Astrocyte of the cerebellum (primary cell): ENCODE data around the gene RER1.

Source experiments
- DNase-seq: peaks from one replicate; pipeline ENCODE4 v3.0.0-alpha.2; 2011; ENCODE audit warnings: low read depth
- H3K4me3 ChIP-seq: 2 replicates; pipeline ENCODE4 v1.5.1; 2011; ENCODE audit warnings: mild to moderate bottlenecking, low read depth, low read length, moderate library complexity
- CTCF ChIP-seq: IDR thresholded peaks from 2 replicates; pipeline ENCODE4 v1.5.1; 2012; ENCODE audit warnings: low read length, low read depth, moderate library complexity, mild to moderate bottlenecking; ENCODE audit errors: missing control alignments
- in situ Hi-C: cut with HindIII; loops from 2 replicates; pipeline ENCODE4 v1.10.0; 2017; ENCODE audit warnings: low sequenced_read_pairs

Gene RER1

GRCh38 chr1:2376261-2376741, 15.3 kb upstream of the RER1 start:
- no peak overlapping the region for H3K4me3 ChIP-seq
- DNase-seq: no peak
- TF ChIP-seq CTCF: no peak
- in situ Hi-C loops: no loop called here

- no peak for TF ChIP-seq CTCF
- no peak for DNase-seq
- in situ Hi-C loops: no loop called here
- no peak overlapping the region for H3K4me3 ChIP-seq
These were observed 14.5 kb upstream of the RER1 start for GRCh38 chr1:2376931-2377672.

GRCh38 chr1:2377751-2378440, 13.7 kb upstream of the RER1 start:
- no peak for TF ChIP-seq CTCF
- no peak for DNase-seq
- no peak overlapping the region for H3K4me3 ChIP-seq
- in situ Hi-C loops: no loop called here

- in situ Hi-C loops: no loop called here
- no peak for TF ChIP-seq CTCF
- DNase-seq: no peak
These were observed 13.2 kb upstream of the RER1 start for GRCh38 chr1:2378441-2378851.

GRCh38 chr1:2378956-2379732, 12.5 kb upstream of the RER1 start:
- TF ChIP-seq CTCF: no peak
- H3K4me3 ChIP-seq: no peak overlapping the region
- no peak for DNase-seq
- in situ Hi-C loops: no loop called here

More at GRCh38 chr1:2378441-2378851, 13.2 kb upstream of the RER1 start:
- no peak overlapping the region for H3K4me3 ChIP-seq

- no peak for TF ChIP-seq CTCF
- H3K4me3 ChIP-seq: no peak overlapping the region
- in situ Hi-C loops: no loop called here
- no peak for DNase-seq
These were observed 11.8 kb upstream of the RER1 start for GRCh38 chr1:2379733-2380404.
